Liver (tissue), 3 donors: ENCODE measurements around the gene PTK6.

Source experiments
- CTCF ChIP-seq: fragments of 150-350 bp; IDR thresholded peaks from 2 replicates; pipeline ENCODE4 v1.5.1; 2017; ENCODE audit warnings: improper control_type of control experiment, low read depth, low read length; ENCODE audit not compliant: missing input control
- JUND ChIP-seq, 2 donors: IDR thresholded peaks; 2 replicates each; pipeline ENCODE4 v1.6.1; 2016; ENCODE audit warnings: antibody characterized with exemption in 2 of 2
- RAD21 ChIP-seq, 2 donors: IDR thresholded peaks; 2 replicates each; pipeline ENCODE4 v1.6.1; 2016; ENCODE audit warnings: antibody characterized with exemption in 2 of 2, mild to moderate bottlenecking in 2 of 2
- donor health status: healthy.
- donor health status: healthy.

GRCh38 chr20:63529180-63529860 lies 7.9 kb downstream of the PTK6 start:
- TF ChIP-seq CTCF (no peak), JUND (IDR thresholded peaks at IDR 0.05) (no peak), RAD21 (IDR thresholded peaks at IDR 0.05) (no peak)
